Liver (tissue), 9 donors: ENCODE data around the gene RCVRN. TPM values are rescaled to one million over a fixed set of nuclear protein-coding genes. Genes with fewer than 3 reads are reported as not detected.

ENCODE experiments used
- DNase-seq: peaks from one replicate; pipeline ENCODE4 v3.0.0-alpha.2; 2017; ENCODE audit warnings: low spot score
- H3K27ac ChIP-seq, 2 donors: one replicate each; pipeline ENCODE4 v1.7.0; 2013; ENCODE audit warnings: inconsistent platforms in 2 of 2, low read length in 2 of 2, control low read depth in 1 of 2, low read depth in 1 of 2, mild to moderate bottlenecking in 1 of 2
- H3K27me3 ChIP-seq, 4 donors: one replicate each; pipeline versions ENCODE4 v1.6.1 to v1.7.0; 2013; ENCODE audit warnings: low read length in 3 of 4, inconsistent platforms in 1 of 4, mild to moderate bottlenecking in 1 of 4, moderate library complexity in 1 of 4; ENCODE audit not compliant: control insufficient read depth in 4 of 4, insufficient read depth in 4 of 4
- H3K36me3 ChIP-seq, 4 donors: one replicate each; pipeline versions ENCODE4 v1.6.1 to v1.7.0; 2013; ENCODE audit warnings: low read length in 3 of 4, mild to moderate bottlenecking in 3 of 4, low read depth in 1 of 4, moderate library complexity in 1 of 4; ENCODE audit not compliant: control insufficient read depth in 4 of 4, insufficient read depth in 3 of 4
- H3K4me1 ChIP-seq, 4 donors: one replicate each; pipeline versions ENCODE4 v1.6.1 to v1.7.0; 2013; ENCODE audit warnings: low read length in 3 of 4, mild to moderate bottlenecking in 3 of 4, moderate library complexity in 1 of 4; ENCODE audit not compliant: control insufficient read depth in 4 of 4, insufficient read depth in 4 of 4
- H3K4me3 ChIP-seq, 3 donors: one replicate each; pipeline versions ENCODE4 v1.6.1 to v1.7.0; 2013; ENCODE audit warnings: low read length in 3 of 3, control low read depth in 1 of 3, low read depth in 1 of 3, mild to moderate bottlenecking in 1 of 3
- H3K9ac ChIP-seq, 2 donors: one replicate each; pipeline ENCODE4 v1.7.0; 2013; ENCODE audit warnings: low read length in 2 of 2, mild to moderate bottlenecking in 2 of 2, moderate library complexity in 2 of 2, control low read depth in 1 of 2, low read depth in 1 of 2
- H3K9me3 ChIP-seq, 4 donors: one replicate each; pipeline versions ENCODE4 v1.6.1 to v1.7.0; 2013; ENCODE audit warnings: low read length in 3 of 4; ENCODE audit not compliant: control insufficient read depth in 4 of 4
- ATF3 ChIP-seq: IDR thresholded peaks from 2 replicates; pipeline ENCODE4 v1.6.1; 2016; ENCODE audit warnings: antibody characterized with exemption
- CTCF ChIP-seq: fragments of 150-350 bp; IDR thresholded peaks from 2 replicates; pipeline ENCODE4 v1.5.1; 2017; ENCODE audit warnings: improper control_type of control experiment, low read depth, low read length; ENCODE audit not compliant: missing input control
- EGR1 ChIP-seq, 2 donors: IDR thresholded peaks; 2 replicates each; pipeline ENCODE4 v1.6.1; 2016 to 2018; ENCODE audit warnings: antibody characterized with exemption in 2 of 2, low read depth in 2 of 2
- FOXA1 ChIP-seq: IDR thresholded peaks from 2 replicates; pipeline ENCODE4 v1.6.1; 2016; ENCODE audit warnings: antibody characterized with exemption
- FOXA2 ChIP-seq: IDR thresholded peaks from 2 replicates; pipeline ENCODE4 v1.6.1; 2016; ENCODE audit warnings: antibody characterized with exemption
- GABPA ChIP-seq, 2 donors: IDR thresholded peaks in 1 of 2; conservative IDR thresholded peaks in 1 of 2; 2 replicates each; pipeline ENCODE4 v1.6.1; 2016; ENCODE audit warnings: antibody characterized with exemption in 2 of 2, mild to moderate bottlenecking in 1 of 2, moderate library complexity in 1 of 2
- HNF4A ChIP-seq, 2 donors: conservative IDR thresholded peaks; 2 replicates each; pipeline ENCODE4 v1.6.1; 2016; ENCODE audit warnings: antibody characterized with exemption in 2 of 2, mild to moderate bottlenecking in 2 of 2
- HNF4G ChIP-seq: IDR thresholded peaks from 2 replicates; pipeline ENCODE4 v1.6.1; 2016; ENCODE audit warnings: antibody characterized with exemption
- JUND ChIP-seq, 2 donors: IDR thresholded peaks; 2 replicates each; pipeline ENCODE4 v1.6.1; 2016; ENCODE audit warnings: antibody characterized with exemption in 2 of 2
- MAX ChIP-seq: IDR thresholded peaks from 2 replicates; pipeline ENCODE4 v1.6.1; 2016; ENCODE audit warnings: antibody characterized with exemption
- NR2F2 ChIP-seq: IDR thresholded peaks from 2 replicates; pipeline ENCODE4 v1.6.1; 2016; ENCODE audit warnings: antibody characterized with exemption
- RAD21 ChIP-seq, 2 donors: IDR thresholded peaks; 2 replicates each; pipeline ENCODE4 v1.6.1; 2016; ENCODE audit warnings: antibody characterized with exemption in 2 of 2, mild to moderate bottlenecking in 2 of 2
- REST ChIP-seq: IDR thresholded peaks from 2 replicates; pipeline ENCODE4 v1.6.1; 2016; ENCODE audit warnings: antibody characterized with exemption, mild to moderate bottlenecking
- RXRA ChIP-seq, 2 donors: IDR thresholded peaks; 2 replicates each; pipeline ENCODE4 v1.6.1; 2017 to 2018; ENCODE audit warnings: antibody characterized with exemption in 2 of 2, mild to moderate bottlenecking in 1 of 2
- SP1 ChIP-seq: IDR thresholded peaks from 2 replicates; pipeline ENCODE4 v1.6.1; 2018; ENCODE audit warnings: antibody characterized with exemption, mild to moderate bottlenecking
- TAF1 ChIP-seq: conservative IDR thresholded peaks from 2 replicates; pipeline ENCODE4 v1.6.1; 2016; ENCODE audit warnings: antibody characterized with exemption, mild to moderate bottlenecking
- YY1 ChIP-seq: IDR thresholded peaks from 2 replicates; pipeline ENCODE4 v1.6.1; 2016; ENCODE audit warnings: antibody characterized with exemption, mild to moderate bottlenecking
- ZBTB33 ChIP-seq: IDR thresholded peaks from 2 replicates; pipeline ENCODE4 v1.6.1; 2016; ENCODE audit warnings: antibody characterized with exemption
- WGBS: extraction: QIAGEN DNeasy Blood & Tissue Kit; methylation state at CpG from one replicate; pipeline ENCODE4 v1.1.7; 2013; 5-methylcytosine and 5-hydroxymethylcytosine counted together
- polyA plus RNA-seq, 2 donors: library from polyadenylated mRNA; stranded (reverse) in 1 of 2; unstranded in 1 of 2; fragments of 200-250 nt in 1 of 2; fragments of >200 nt in 1 of 2; fragmentation: Nextera tagmentation in 1 of 2; extraction: Ambion mirVana in 1 of 2; gene quantifications; one replicate each; pipeline versions ENCODE4 v1.2.1 to v1.2.3, GENCODE V29; 2013 to 2015
- total RNA-seq, 2 donors: library from RNA; depleted of rRNA; stranded (reverse); fragments of >200 nt; gene quantifications; one replicate each; pipeline ENCODE4 v1.2.3, GENCODE V29; 2014
- donor health status: healthy.
- donor health status: healthy.
- donor health status: healthy.
- donor health status: healthy.
- donor health status: healthy.

RCVRN gene
- total and polyA plus RNA-seq, 4 donors: not detected

- Histone ChIP-seq H3K9ac (no peak overlapping the region), H3K4me3 (no peak overlapping the region), H3K4me1 (no peaks in the 10 kb centered on the region), H3K36me3 (no peaks in the 10 kb centered on the region), H3K9me3 (no peaks in the 10 kb centered on the region), H3K27me3 (no peaks in the 10 kb centered on the region), H3K27ac (no peak overlapping the region)
- no peak for DNase-seq
- WGBS: 70% methylated on average over 10 of the region's 10 CpGs
- TF ChIP-seq NR2F2 (peak; percentile 28), FOXA2 (no peak)
These were observed 43.9 kb upstream of the RCVRN start for GRCh38 chr17:9948928-9949327.

GRCh38 chr17:9944704-9945103 lies 39.6 kb upstream of the RCVRN start:
- DNase-seq: no peak
- Histone ChIP-seq H3K9ac (no peak overlapping the region), H3K27ac (no peak overlapping the region), H3K4me3 (no peak overlapping the region), H3K36me3 (no peaks in the 10 kb centered on the region), H3K27me3 (peaks cover 0 to 6% (median 2%) of the 10 kb centered on the region in 4 donors), H3K9me3 (no peaks in the 10 kb centered on the region), H3K4me1 (no peaks in the 10 kb centered on the region)
- 75% methylated on average over 7 of the region's 7 CpGs for WGBS
- TF ChIP-seq JUND (IDR thresholded peaks at IDR 0.05) (no peak), EGR1 (IDR thresholded peaks at IDR 0.05; ENCODE audit: low read depth in 2 of 2) (no peak), RXRA (IDR thresholded peaks at IDR 0.05) (no peak), ZBTB33 (no peak)

- H3K9ac ChIP-seq: no peak overlapping the region
- H3K27me3 ChIP-seq: peaks cover 0 to 6% (median 2%) of the 10 kb centered on the region in 4 donors
- peaks cover 0 to 2% (median 0%) of the 10 kb centered on the region in 4 donors for H3K36me3 ChIP-seq
- no peak overlapping the region for H3K27ac ChIP-seq
- no peak overlapping the region for H3K4me3 ChIP-seq
- no peaks in the 10 kb centered on the region for H3K4me1 ChIP-seq
- TF ChIP-seq EGR1 (IDR thresholded peaks at IDR 0.05; ENCODE audit: low read depth in 2 of 2): no peak
- TF ChIP-seq RAD21 (IDR thresholded peaks at IDR 0.05): no peak
- TF ChIP-seq JUND (IDR thresholded peaks at IDR 0.05): no peak
- no peak for TF ChIP-seq ZBTB33
- no peak for TF ChIP-seq REST
- no peak for TF ChIP-seq ATF3
- TF ChIP-seq HNF4G: no peak
- no peak for TF ChIP-seq GABPA (IDR thresholded peaks at IDR 0.05 in 1 of 2, conservative IDR thresholded peaks at IDR 0.05 in 1 of 2)
- TF ChIP-seq MAX: no peak
- no peak for TF ChIP-seq FOXA2
- no peak for TF ChIP-seq FOXA1
- TF ChIP-seq TAF1: no peak
- no peak for TF ChIP-seq RXRA (IDR thresholded peaks at IDR 0.05)
- no peak for TF ChIP-seq NR2F2
- TF ChIP-seq CTCF: no peak
- TF ChIP-seq SP1: no peak
- TF ChIP-seq YY1: no peak
- TF ChIP-seq HNF4A (conservative IDR thresholded peaks at IDR 0.05): no peak
- no peak for DNase-seq
- H3K9me3 ChIP-seq: peaks cover 0 to 2% (median 0%) of the 10 kb centered on the region in 4 donors
- 83% methylated on average over 9 of the region's 9 CpGs for WGBS
These were observed 38.3 kb upstream of the RCVRN start for GRCh38 chr17:9943343-9943742.
